ENCODE results near the gene DCAF6.

DCAF6 gene

GRCh38 chr1:167904652-167905130 is 31.8 kb upstream of the DCAF6 start:
- in situ Hi-C loops (cut with HindIII; ENCODE audit: low sequenced_read_pairs) = no loop called here
- no peak for DNase-seq (ENCODE audit: low read depth)
- no peak for TF ChIP-seq CTCF (IDR thresholded peaks at IDR 0.05; ENCODE audit: low read depth, low read length, missing control alignments)
- no peak overlapping the region for H3K4me3 ChIP-seq (ENCODE audit: low read depth, low read length)

GRCh38 chr1:167905182-167905581 is 31.3 kb upstream of the DCAF6 start:
- H3K4me3 ChIP-seq (ENCODE audit: low read depth, low read length) = no peak overlapping the region
- TF ChIP-seq CTCF (IDR thresholded peaks at IDR 0.05; ENCODE audit: low read depth, low read length, missing control alignments) = no peak
- in situ Hi-C loops (cut with HindIII; ENCODE audit: low sequenced_read_pairs) = no loop called here
- DNase-seq (ENCODE audit: low read depth) = no peak

- no peak for DNase-seq (ENCODE audit: low read depth)
- no peak overlapping the region for H3K4me3 ChIP-seq (ENCODE audit: low read depth, low read length)
- in situ Hi-C loops (cut with HindIII; ENCODE audit: low sequenced_read_pairs) = no loop called here
- no peak for TF ChIP-seq CTCF (IDR thresholded peaks at IDR 0.05; ENCODE audit: low read depth, low read length, missing control alignments)
These were observed 30.8 kb upstream of the DCAF6 start for GRCh38 chr1:167905671-167906070.

- in situ Hi-C loops (cut with HindIII; ENCODE audit: low sequenced_read_pairs) = no loop called here
- no peak for TF ChIP-seq CTCF (IDR thresholded peaks at IDR 0.05; ENCODE audit: low read depth, low read length, missing control alignments)
- DNase-seq (ENCODE audit: low read depth) = no peak
- H3K4me3 ChIP-seq (ENCODE audit: low read depth, low read length) = no peak overlapping the region
These were observed 26.7 kb upstream of the DCAF6 start for GRCh38 chr1:167909691-167910180.

GRCh38 chr1:167910530-167910929 is 26.0 kb upstream of the DCAF6 start:
- no peak for DNase-seq (ENCODE audit: low read depth)
- TF ChIP-seq CTCF (IDR thresholded peaks at IDR 0.05; ENCODE audit: low read depth, low read length, missing control alignments) = no peak
- in situ Hi-C loops (cut with HindIII; ENCODE audit: low sequenced_read_pairs) = no loop called here
- H3K4me3 ChIP-seq (ENCODE audit: low read depth, low read length) = no peak overlapping the region

- no peak overlapping the region for H3K4me3 ChIP-seq (ENCODE audit: low read depth, low read length)
- TF ChIP-seq CTCF (IDR thresholded peaks at IDR 0.05; ENCODE audit: low read depth, low read length, missing control alignments) = no peak
- in situ Hi-C loops (cut with HindIII; ENCODE audit: low sequenced_read_pairs) = no loop called here
- DNase-seq (ENCODE audit: low read depth) = no peak
These were observed 25.1 kb upstream of the DCAF6 start for GRCh38 chr1:167911413-167911812.

GRCh38 chr1:167912294-167912693 is 24.2 kb upstream of the DCAF6 start:
- DNase-seq (ENCODE audit: low read depth) = no peak
- no peak for TF ChIP-seq CTCF (IDR thresholded peaks at IDR 0.05; ENCODE audit: low read depth, low read length, missing control alignments)
- H3K4me3 ChIP-seq (ENCODE audit: low read depth, low read length) = no peak overlapping the region
- in situ Hi-C loops (cut with HindIII; ENCODE audit: low sequenced_read_pairs) = no loop called here

All from astrocyte of the cerebellum (primary cell).